Heart left ventricle (tissue), 13 donors: ENCODE data around the gene CEP170B.

Source experiments
- POLR2A ChIP-seq, 2 donors: fragments of 450-650 bp; IDR thresholded peaks; one replicate each; pipeline ENCODE4 v1.6.1; 2017; ENCODE audit warnings: antibody characterized with exemption in 2 of 2, mild to moderate bottlenecking in 2 of 2, moderate library complexity in 2 of 2
- TF ChIP-seq, protein P1 (sequence below), 12 donors: fragments of 200-600 bp; sonication (generic) in 4 of 12; IDR thresholded peaks; one replicate each; pipeline versions ENCODE4 v1.5.0 to v1.8.0; 2018 to 2022; ENCODE audit warnings: antibody characterized with exemption in 12 of 12, mild to moderate bottlenecking in 5 of 12
- donor health status: ischemic (EF 13 %, LVEDD 7.1; RV severe dilation, severe dysfunction).
- donor health status: DM: no; HTN: yes; CAD: no.
- donor health status: DM: no; HTN: no; CAD: no.
- donor health status: ischemic (EF 25% LVEDD 6.9; RV normal size, moderate dysfunction).
- donor health status: ischemic (EF 25% LVEDD 5.7; RV mildly dilated, moderate dysfunction).
- donor health status: ischemic (EF 35%, LVEDD 5.7; RV mildly dilated, moderate dysfunction).
- donor health status: nonischemic (EF 11% LVEDD 7.7; RV severe dilation, severe dysfunction).
- donor health status: DM: yes; HTN: yes; CAD: no.
- donor health status: PGD.
- donor health status: ischemic (EF 29% LVEDD 5.4; RV normal size, mild dysfunction).
- donor health status: nonischemic (EF 23%, LVEDD 6.1; RV moderate dilation, normal function).

DNA sequence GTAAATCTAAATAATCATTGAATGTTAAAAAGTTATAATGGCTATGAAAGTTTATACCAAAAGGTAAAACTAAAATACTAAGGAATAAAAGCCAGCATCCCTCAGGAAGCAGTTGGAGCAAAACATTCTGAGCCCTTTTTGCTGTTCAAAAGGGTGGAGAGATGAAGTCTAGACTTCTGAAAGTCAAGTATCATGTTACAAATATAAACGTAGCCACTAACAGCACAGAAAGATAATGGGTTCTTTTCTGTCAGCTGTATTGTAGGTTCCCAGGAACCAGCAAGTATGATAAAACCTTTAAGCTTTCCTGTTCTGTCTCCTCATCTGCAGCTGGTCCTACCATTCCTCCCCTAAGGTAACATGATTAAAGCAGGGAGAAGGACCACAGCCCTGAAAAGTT is 43.2 kb downstream of the CEP170B start:
- TF ChIP-seq, protein P1, sequence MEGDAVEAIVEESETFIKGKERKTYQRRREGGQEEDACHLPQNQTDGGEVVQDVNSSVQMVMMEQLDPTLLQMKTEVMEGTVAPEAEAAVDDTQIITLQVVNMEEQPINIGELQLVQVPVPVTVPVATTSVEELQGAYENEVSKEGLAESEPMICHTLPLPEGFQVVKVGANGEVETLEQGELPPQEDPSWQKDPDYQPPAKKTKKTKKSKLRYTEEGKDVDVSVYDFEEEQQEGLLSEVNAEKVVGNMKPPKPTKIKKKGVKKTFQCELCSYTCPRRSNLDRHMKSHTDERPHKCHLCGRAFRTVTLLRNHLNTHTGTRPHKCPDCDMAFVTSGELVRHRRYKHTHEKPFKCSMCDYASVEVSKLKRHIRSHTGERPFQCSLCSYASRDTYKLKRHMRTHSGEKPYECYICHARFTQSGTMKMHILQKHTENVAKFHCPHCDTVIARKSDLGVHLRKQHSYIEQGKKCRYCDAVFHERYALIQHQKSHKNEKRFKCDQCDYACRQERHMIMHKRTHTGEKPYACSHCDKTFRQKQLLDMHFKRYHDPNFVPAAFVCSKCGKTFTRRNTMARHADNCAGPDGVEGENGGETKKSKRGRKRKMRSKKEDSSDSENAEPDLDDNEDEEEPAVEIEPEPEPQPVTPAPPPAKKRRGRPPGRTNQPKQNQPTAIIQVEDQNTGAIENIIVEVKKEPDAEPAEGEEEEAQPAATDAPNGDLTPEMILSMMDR (IDR thresholded peaks at IDR 0.05) = no peak
- TF ChIP-seq POLR2A (IDR thresholded peaks at IDR 0.05) = no peak
